ENCODE data around the gene PPP1R14D.

Gene PPP1R14D

GRCh38 chr15:40776537-40777141 lies 51.9 kb downstream of the PPP1R14D start:
- DNase-seq, result peak; percentile 65

- no peak for DNase-seq
Observed at GRCh38 chr15:40775740-40776536, 52.6 kb downstream of the PPP1R14D start.

- DNase-seq, result no peak
Observed at GRCh38 chr15:40775007-40775406, 53.5 kb downstream of the PPP1R14D start.

- DNase-seq, result no peak
Observed at GRCh38 chr15:40773902-40774301, 54.6 kb downstream of the PPP1R14D start.

GRCh38 chr15:40773496-40773895 lies 55.0 kb downstream of the PPP1R14D start:
- no peak for DNase-seq

- DNase-seq, result no peak
Observed at GRCh38 chr15:40772014-40772413, 56.5 kb downstream of the PPP1R14D start.

- DNase-seq, result no peak
Observed at GRCh38 chr15:40771242-40771641, 57.3 kb downstream of the PPP1R14D start.

GRCh38 chr15:40770147-40770721 lies 58.3 kb downstream of the PPP1R14D start:
- DNase-seq, result no peak

- peak; percentile 51 for DNase-seq
Observed at GRCh38 chr15:40769274-40770146, 59.0 kb downstream of the PPP1R14D start, which contains the start of gene C15orf62. Gene C15orf62, plus strand, starts transcription at chr15:40769980. Its CDS starts 516 bp downstream, at chr15:40770496.

GRCh38 chr15:40768521-40769273 lies 59.8 kb downstream of the PPP1R14D start:
- DNase-seq, result no peak

GRCh38 chr15:40767838-40768500 lies 60.5 kb downstream of the PPP1R14D start:
- DNase-seq, result no peak

- no peak for DNase-seq
Observed at GRCh38 chr15:40766906-40767837, 61.3 kb downstream of the PPP1R14D start.

GRCh38 chr15:40766194-40766815 lies 62.2 kb downstream of the PPP1R14D start:
- no peak for DNase-seq

All from CD4-positive, alpha-beta T cell treated with Interleukin-4 for 4 hours (primary cell).